Subcutaneous adipose tissue (tissue), 4 donors: ENCODE data around the gene S1PR5. TPM values are rescaled to one million over a fixed set of nuclear protein-coding genes. Genes with fewer than 3 reads are reported as not detected.

Experiments used
- total RNA-seq, 4 donors: library from RNA; depleted of rRNA; stranded (reverse); fragments of >200 nt; gene quantifications; one replicate each; pipeline ENCODE4 v1.1.0, GENCODE V29; 2016
- TF ChIP-seq, protein P1 (sequence below): fragments of 450-650 bp; IDR thresholded peaks from one replicate; pipeline ENCODE4 v1.5.1; 2016; ENCODE audit warnings: low read depth, mild to moderate bottlenecking, control low read depth, antibody characterized with exemption, moderate library complexity

Gene S1PR5
- total RNA-seq, 4 donors from 2014 or later, result 0.17 to 0.65 TPM; not detected in 2

DNA sequence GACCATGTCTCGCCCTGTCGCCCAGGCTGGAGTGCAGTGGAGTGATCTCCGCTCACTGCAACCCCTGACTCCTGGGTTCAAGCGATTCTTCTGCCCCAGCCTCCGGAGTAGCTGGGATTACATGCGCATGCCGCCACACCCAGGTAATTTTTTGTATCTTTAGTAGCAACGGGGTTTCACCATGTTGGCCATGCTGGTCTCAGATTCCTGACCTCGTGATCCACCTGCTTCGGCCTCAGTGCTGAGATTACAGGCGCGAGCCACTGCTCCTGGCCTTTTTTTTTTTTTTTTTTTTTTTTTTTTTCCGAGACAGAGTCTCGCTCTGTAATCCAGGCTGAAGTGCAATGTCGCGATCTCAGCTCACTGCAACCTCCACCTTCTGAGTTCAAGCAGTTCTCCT, 9.2 kb downstream of the S1PR5 start:
- TF ChIP-seq, protein P1, sequence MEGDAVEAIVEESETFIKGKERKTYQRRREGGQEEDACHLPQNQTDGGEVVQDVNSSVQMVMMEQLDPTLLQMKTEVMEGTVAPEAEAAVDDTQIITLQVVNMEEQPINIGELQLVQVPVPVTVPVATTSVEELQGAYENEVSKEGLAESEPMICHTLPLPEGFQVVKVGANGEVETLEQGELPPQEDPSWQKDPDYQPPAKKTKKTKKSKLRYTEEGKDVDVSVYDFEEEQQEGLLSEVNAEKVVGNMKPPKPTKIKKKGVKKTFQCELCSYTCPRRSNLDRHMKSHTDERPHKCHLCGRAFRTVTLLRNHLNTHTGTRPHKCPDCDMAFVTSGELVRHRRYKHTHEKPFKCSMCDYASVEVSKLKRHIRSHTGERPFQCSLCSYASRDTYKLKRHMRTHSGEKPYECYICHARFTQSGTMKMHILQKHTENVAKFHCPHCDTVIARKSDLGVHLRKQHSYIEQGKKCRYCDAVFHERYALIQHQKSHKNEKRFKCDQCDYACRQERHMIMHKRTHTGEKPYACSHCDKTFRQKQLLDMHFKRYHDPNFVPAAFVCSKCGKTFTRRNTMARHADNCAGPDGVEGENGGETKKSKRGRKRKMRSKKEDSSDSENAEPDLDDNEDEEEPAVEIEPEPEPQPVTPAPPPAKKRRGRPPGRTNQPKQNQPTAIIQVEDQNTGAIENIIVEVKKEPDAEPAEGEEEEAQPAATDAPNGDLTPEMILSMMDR, result no peak

DNA sequence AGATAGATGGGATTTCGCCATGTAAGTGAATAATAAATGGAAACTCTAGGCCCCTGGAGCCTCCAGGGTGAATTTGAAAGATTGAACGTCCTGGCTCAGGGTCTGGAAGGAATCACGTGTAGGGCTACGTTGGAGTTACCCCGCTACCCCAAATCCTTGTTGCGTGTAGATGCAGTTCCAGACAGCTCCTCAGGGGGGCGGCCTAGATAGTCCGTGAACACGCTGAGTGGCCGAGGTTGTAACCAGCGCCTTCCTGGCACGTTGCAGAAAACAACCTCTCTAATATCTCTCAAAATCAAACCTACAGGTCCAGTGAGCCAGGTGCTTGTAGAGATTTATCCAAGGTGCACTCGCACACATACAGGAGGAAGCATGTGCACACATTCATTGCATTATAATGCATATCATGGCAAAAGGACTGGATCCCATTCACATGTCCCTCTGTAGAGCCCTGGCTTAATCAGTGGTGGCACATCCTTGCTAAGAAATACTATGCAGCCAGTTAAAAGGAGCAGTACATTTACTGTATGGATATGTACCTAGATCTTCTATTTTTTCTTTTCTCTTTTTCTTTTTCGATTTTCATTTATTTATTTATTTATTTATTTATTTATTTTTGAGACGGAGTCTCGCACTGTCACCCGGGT, 11.5 kb downstream of the S1PR5 start:
- TF ChIP-seq, protein P1, result no peak

DNA sequence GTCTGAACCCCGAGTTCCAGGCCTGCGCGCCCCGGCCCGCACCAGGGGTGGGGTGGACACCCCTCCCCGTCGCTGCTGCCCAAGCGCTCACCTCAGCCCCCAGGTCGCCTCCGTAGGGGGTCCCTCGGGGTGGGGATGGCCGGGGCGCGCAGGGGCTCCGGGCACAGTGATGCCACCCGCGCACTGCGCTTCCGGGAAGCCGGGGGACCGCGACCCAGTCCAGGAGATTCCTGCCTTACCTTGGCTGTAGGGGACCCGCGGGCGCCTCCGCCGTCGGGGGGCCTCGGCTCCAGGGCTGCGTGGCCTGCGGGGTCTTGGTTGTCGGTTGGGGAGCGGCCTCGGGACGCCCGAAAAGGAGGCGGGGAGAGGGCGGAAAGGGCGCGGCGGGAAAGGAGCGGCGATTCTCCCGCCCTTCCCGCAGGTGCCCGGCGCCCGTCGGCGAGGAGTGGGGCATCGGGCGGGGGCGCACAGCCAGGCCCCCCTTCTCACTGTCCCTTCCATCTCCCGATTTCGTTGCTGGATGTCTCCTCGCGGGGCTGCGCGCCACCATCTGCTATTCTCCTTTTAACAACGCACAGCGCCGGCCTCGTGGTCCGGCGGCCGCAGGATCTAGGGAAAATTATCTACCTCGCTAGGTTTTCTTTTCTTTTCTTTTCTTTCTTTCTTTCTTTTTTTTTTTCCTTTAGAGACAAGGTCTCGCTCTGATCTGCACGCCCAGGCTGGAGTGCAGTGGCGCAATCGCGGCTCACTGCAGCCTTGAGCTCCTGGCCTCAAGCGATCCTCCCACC, 14.1 kb downstream of the S1PR5 start, which contains the start of gene KEAP1:
KEAP1 (minus strand) TSS at position 355 of the 788 bp plus-strand sequence. CDS start 3,323 bp downstream, outside the sequence.
- TF ChIP-seq, protein P1, result no peak

DNA sequence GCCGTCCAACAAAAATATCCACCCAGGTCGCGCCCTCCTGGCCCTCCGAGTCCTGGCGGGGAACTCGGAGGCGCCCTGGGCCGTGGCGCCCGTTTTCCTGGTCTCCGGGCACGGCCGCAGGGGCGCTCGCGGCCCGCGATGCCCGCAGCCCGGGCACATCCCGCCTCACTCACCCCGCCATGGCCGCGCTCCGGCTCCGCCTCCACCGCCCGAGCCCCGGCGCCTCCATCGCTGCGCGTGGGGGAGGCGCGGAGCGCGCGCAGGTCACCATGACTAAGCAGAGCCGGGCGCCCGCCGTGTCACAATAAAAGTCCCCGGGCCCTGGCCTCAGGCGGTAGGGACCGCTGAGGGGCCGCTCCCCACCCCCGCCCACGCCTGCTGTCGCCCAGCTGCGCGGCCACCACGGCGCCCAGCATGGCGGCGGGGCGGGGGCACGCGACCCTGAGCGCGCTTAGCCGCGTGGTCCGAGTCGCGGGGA, 14.7 kb downstream of the S1PR5 start:
- TF ChIP-seq, protein P1, result no peak

DNA sequence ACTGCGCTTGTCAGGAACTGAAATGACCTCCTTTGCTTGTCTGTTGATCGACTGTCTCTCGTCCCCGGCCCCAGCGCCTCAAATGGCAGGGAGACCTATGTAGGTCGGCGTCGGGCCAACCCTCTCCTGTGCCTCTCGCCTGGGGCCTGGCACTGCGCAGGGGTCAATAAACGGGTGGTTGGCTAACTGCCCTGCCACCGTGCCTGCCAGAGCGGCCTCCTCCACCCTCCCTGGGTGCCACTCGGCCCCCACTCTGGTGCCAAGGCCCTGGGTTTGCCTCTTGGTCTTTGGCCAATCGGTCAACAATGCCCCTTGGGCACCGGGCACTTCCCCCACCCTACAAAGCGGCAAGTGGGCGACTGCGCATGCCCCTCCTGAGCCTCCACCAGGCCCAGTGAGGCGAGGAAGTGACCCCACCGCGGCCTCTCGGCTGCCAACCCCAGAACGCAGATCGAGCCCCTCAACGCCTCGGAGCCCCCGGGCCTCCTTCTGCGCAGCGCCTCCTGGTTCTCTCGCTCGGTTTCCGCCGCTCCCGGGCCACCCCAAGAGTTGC, 15.2 kb downstream of the S1PR5 start:
- TF ChIP-seq, protein P1, result no peak

DNA sequence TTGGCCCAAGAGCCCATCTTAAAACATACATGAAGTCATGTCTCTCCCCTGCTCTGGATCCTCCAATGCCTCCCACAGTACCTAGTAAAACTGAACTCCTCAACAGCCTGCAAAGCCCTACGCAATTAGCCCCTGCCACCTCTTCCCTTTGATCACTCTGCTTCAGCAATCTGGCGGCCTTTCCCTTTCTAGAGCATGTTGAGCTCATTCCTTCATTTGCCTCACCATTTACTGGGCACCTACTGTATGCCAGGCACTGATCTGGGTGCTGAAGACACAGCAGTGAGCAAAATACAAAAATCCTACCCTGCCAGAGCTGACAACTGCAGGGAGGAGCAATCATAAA, 17.0 kb downstream of the S1PR5 start:
- TF ChIP-seq, protein P1, result no peak
